ENCODE results near the gene FAM174C. TPM values are rescaled to one million over a fixed set of nuclear protein-coding genes. Genes with fewer than 3 reads are reported as not detected.

Gene FAM174C
- total and polyA plus RNA-seq, 2 donors from 2014 or later, result 35.3 to 94.7 TPM

DNA sequence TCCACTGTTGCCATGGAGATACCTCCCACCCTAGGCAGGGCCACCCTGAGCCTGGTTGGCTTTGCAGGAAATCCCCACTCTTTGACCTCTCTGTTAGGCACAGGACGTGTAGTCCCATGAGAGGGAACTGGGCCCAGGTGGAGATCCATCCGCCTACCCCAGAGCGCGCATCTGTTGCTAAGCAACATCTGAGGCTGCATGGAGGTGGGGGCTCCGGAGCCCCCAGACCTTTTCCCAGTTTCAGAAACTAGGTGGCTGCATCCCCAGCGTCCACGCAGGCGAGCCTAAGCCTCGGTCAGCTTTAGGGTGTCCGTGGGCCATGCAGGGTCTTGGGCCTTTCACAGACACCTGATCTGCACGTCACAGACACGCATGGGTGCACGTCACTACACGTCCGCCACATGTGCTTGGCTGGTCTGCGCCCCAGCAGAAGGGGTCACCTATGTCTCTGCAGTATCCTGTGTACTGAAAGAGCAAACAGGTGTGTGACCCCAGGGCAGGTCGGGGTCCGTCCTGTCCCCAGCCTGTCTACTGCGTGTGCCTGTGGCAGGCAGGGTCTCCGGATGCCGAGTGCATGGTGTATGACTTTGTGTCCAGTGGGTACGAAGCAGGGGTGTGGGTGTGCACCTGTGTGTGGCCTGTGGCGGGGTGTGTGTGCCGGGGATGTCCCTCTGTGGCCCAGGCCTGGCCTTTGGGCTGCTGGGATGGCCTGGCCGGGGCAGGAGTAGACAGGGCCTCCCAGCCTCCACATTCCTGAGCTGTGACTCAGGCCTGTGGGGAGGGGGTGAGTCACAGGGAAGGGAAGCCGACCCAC lies 10.3 kb upstream of the FAM174C start:
- FAIRE-seq (no peak), DNase-seq (peak; percentile 74 to 93 (median 83))
- TF ChIP-seq, protein P1, sequence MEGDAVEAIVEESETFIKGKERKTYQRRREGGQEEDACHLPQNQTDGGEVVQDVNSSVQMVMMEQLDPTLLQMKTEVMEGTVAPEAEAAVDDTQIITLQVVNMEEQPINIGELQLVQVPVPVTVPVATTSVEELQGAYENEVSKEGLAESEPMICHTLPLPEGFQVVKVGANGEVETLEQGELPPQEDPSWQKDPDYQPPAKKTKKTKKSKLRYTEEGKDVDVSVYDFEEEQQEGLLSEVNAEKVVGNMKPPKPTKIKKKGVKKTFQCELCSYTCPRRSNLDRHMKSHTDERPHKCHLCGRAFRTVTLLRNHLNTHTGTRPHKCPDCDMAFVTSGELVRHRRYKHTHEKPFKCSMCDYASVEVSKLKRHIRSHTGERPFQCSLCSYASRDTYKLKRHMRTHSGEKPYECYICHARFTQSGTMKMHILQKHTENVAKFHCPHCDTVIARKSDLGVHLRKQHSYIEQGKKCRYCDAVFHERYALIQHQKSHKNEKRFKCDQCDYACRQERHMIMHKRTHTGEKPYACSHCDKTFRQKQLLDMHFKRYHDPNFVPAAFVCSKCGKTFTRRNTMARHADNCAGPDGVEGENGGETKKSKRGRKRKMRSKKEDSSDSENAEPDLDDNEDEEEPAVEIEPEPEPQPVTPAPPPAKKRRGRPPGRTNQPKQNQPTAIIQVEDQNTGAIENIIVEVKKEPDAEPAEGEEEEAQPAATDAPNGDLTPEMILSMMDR (IDR thresholded peaks at IDR 0.05; ENCODE audit: borderline replicate concordance, extremely low read depth, insufficient read depth), result no peak
- Histone ChIP-seq H3K27me3 (ENCODE audit: control insufficient read depth, insufficient read depth, low read length) (no peaks in the 10 kb centered on the region), H3K4me1 (ENCODE audit: control insufficient read depth in 2 of 3, insufficient read depth in 2 of 3, low read depth in 1 of 3, low read length in 3 of 3) (peaks cover 3 to 57% (median 35%) of the 10 kb centered on the region in 3 donors), H3K9me3 (ENCODE audit: control insufficient read depth in 2 of 3, insufficient read depth in 1 of 3, low read length in 3 of 3) (no peaks in the 10 kb centered on the region), H3K27ac (ENCODE audit: low read depth in 2 of 2, low read length in 2 of 2) (peak overlapping the region; percentile 37 to 71), H3K4me3 (ENCODE audit: low read length in 3 of 3) (no peak overlapping the region), H3K36me3 (ENCODE audit: control insufficient read depth in 2 of 3, insufficient read depth in 3 of 3, low read length in 3 of 3) (no peaks in the 10 kb centered on the region), H3K9ac (ENCODE audit: low read length in 3 of 3) (no peak overlapping the region)
- intact Hi-C loops (cut with DNase I), result no loop called here

DNA sequence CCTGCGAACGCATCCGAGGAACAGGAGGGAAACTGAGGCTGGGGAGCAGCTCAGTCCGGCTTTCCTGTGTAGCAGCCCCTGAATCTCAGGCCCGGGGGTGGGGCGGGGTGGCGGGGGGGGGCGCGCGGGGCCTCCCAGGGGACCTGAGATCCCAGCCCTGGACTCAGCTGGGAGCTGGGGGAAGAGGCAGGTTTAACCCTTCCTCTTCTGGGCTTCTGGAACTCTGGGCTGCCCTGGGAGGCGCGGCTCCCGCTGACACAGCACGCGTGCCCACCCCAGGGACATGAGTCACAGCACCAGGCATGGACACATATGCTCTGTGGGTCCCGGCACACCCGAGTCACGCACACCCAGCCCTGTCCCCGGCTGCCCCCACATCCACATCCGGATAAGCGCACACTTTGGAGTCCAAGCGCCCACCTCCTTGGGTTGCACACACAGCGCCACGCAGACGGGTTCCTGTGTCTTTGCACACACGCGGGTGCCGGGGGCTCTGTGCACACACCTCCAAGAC lies 9.7 kb upstream of the FAM174C start:
- peaks cover 3 to 57% (median 31%) of the 10 kb centered on the region in 3 donors for H3K4me1 ChIP-seq (ENCODE audit: control insufficient read depth in 2 of 3, insufficient read depth in 2 of 3, low read depth in 1 of 3, low read length in 3 of 3)
- FAIRE-seq (no peak), DNase-seq (peak in 3 of 5 donors; percentile 62 to 93 (median 82))
- no peaks in the 10 kb centered on the region for H3K36me3 ChIP-seq (ENCODE audit: control insufficient read depth in 2 of 3, insufficient read depth in 3 of 3, low read length in 3 of 3)
- no peaks in the 10 kb centered on the region for H3K27me3 ChIP-seq (ENCODE audit: control insufficient read depth, insufficient read depth, low read length)
- TF ChIP-seq, protein P1 (IDR thresholded peaks at IDR 0.05; ENCODE audit: borderline replicate concordance, extremely low read depth, insufficient read depth), result no peak
- no peaks in the 10 kb centered on the region for H3K9me3 ChIP-seq (ENCODE audit: control insufficient read depth in 2 of 3, insufficient read depth in 1 of 3, low read length in 3 of 3)
- peak overlapping the region in 1 of 3 donors; percentile 47 for H3K4me3 ChIP-seq (ENCODE audit: low read length in 3 of 3)
- no peak overlapping the region for H3K9ac ChIP-seq (ENCODE audit: low read length in 3 of 3)
- intact Hi-C loops (cut with DNase I), result no loop called here
- peak overlapping the region; percentile 71 to 81 for H3K27ac ChIP-seq (ENCODE audit: low read depth in 2 of 2, low read length in 2 of 2)

DNA sequence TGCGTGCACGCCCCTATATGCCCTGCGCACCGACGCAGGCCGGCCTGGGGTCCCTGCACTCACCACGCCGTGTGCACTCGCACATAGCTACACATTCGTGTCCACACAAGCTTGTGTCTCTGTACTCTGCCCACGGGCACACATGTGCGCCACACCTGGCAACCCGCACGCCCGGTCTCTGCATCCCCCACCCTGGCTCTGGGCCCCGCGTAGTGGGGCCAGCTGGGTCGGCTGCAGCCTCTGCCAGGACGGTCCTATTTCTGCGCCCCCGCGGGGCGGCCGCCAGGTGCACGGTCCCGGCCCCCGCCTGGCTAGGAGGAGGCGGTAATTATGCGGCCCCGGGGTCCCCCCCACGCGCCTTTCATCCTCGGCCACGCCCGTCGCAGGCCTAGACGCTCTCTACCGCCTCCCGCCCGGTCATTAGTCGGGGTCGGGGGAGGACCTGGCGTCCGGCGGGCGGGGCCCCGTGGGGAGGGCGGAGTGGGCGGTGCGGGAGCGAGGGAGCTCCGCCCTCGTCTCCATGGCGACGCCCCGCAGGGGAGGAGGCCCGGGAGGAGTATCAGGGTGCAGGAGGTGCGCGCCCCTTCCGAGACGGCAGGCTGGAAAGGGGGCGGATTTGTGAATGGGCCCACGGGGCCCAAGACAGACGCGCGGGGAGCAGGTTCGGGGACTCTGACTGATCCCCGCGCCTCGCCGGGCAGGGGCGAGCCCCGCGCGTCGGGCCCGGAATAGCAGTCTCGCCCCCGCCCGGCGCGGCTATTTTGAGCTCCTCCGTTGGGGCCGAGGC lies 9.0 kb upstream of the FAM174C start:
- H3K4me3 ChIP-seq (ENCODE audit: low read length in 3 of 3), result peak overlapping the region in 1 of 3 donors; percentile 51
- TF ChIP-seq, protein P1 (IDR thresholded peaks at IDR 0.05; ENCODE audit: borderline replicate concordance, extremely low read depth, insufficient read depth), result no peak
- DNase-seq (peak; percentile 81 to 97 (median 90)), FAIRE-seq (no peak)
- intact Hi-C loops (cut with DNase I), result no loop called here
- H3K4me1 ChIP-seq (ENCODE audit: control insufficient read depth in 2 of 3, insufficient read depth in 2 of 3, low read depth in 1 of 3, low read length in 3 of 3), result peaks cover 3 to 62% (median 35%) of the 10 kb centered on the region in 3 donors
- no peaks in the 10 kb centered on the region for H3K9me3 ChIP-seq (ENCODE audit: control insufficient read depth in 2 of 3, insufficient read depth in 1 of 3, low read length in 3 of 3)
- peaks cover 3 to 5% (median 3%) of the 10 kb centered on the region in 3 donors for H3K36me3 ChIP-seq (ENCODE audit: control insufficient read depth in 2 of 3, insufficient read depth in 3 of 3, low read length in 3 of 3)
- H3K9ac ChIP-seq (ENCODE audit: low read length in 3 of 3), result no peak overlapping the region
- no peaks in the 10 kb centered on the region for H3K27me3 ChIP-seq (ENCODE audit: control insufficient read depth, insufficient read depth, low read length)
- peak overlapping the region; percentile 71 to 81 for H3K27ac ChIP-seq (ENCODE audit: low read depth in 2 of 2, low read length in 2 of 2)

All from kidney (tissue), 14 donors.